ENCODE data around the gene PSAP. TPM values are rescaled to one million over a fixed set of nuclear protein-coding genes. Genes with fewer than 3 reads are reported as not detected.
"Not testable (repeated sequence)": the region's sequence is repeated elsewhere in the genome, so short reads cannot be mapped to it uniquely, and the experiment has no call there.

Gene PSAP
- total and polyA plus RNA-seq, 8 donors, result 225 to 781 (median 358) TPM

- DNase-seq, result peak in 1 of 6 donors; percentile 8
- Histone ChIP-seq H3K27ac (peak overlapping the region in 2 of 4 donors; percentile 69 to 78), H3K4me3 (peak overlapping the region in 2 of 4 donors; percentile 26 to 39), H3K4me1 (peaks cover 0 to 4% (median 0%) of the 10 kb centered on the region in 3 donors), H3K27me3 (no peaks in the 10 kb centered on the region), H3K9me3 (no peaks in the 10 kb centered on the region), H3K36me3 (no peaks in the 10 kb centered on the region)
- WGBS, 2 donors, result 45 to 57% methylated on average over 8 of the region's 8 CpGs
- no peak for ATAC-seq
- TF ChIP-seq CTCF (IDR thresholded peaks at IDR 0.05), result no peak
- intact Hi-C loops (cut with DNase I), result no loop called here
- FAIRE-seq, result no peak
Observed at GRCh38 chr10:71888248-71888622, 37.2 kb upstream of the PSAP start.

GRCh38 chr10:71887743-71888142 is 36.7 kb upstream of the PSAP start:
- Histone ChIP-seq H3K4me3 (no peak overlapping the region), H3K27ac (peak overlapping the region in 2 of 4 donors; percentile 69 to 78), H3K27me3 (no peaks in the 10 kb centered on the region), H3K4me1 (peaks cover 0 to 4% (median 0%) of the 10 kb centered on the region in 3 donors), H3K9me3 (no peaks in the 10 kb centered on the region), H3K36me3 (no peaks in the 10 kb centered on the region)
- DNase-seq (peak in 1 of 6 donors; percentile 24), FAIRE-seq (no peak), ATAC-seq (no peak)
- WGBS, 2 donors, result 56 to 66% methylated on average over 4 of the region's 4 CpGs
- no peak for TF ChIP-seq CTCF (IDR thresholded peaks at IDR 0.05)
- intact Hi-C loops (cut with DNase I), result no loop called here

GRCh38 chr10:71882813-71883659 is 32.0 kb upstream of the PSAP start:
- Histone ChIP-seq H3K36me3 (no peaks in the 10 kb centered on the region), H3K27ac (no peak overlapping the region), H3K9me3 (no peaks in the 10 kb centered on the region), H3K4me3 (no peak overlapping the region), H3K4me1 (no peaks in the 10 kb centered on the region), H3K27me3 (no peaks in the 10 kb centered on the region)
- intact Hi-C loops (cut with DNase I), result no loop called here
- no peak for TF ChIP-seq CTCF (IDR thresholded peaks at IDR 0.05)
- DNase-seq, result no peak
- no peak for ATAC-seq
- no peak for FAIRE-seq
- 71 to 76% methylated on average over 10 of the region's 10 CpGs for WGBS, 2 donors

- Histone ChIP-seq H3K4me3 (no peak overlapping the region), H3K27ac (no peak overlapping the region), H3K27me3 (no peaks in the 10 kb centered on the region), H3K9me3 (no peaks in the 10 kb centered on the region), H3K36me3 (no peaks in the 10 kb centered on the region), H3K4me1 (no peaks in the 10 kb centered on the region)
- intact Hi-C loops (cut with DNase I), result no loop called here
- TF ChIP-seq CTCF (IDR thresholded peaks at IDR 0.05), result no peak
- DNase-seq (no peak), ATAC-seq (no peak), FAIRE-seq (no peak)
- WGBS, 2 donors, result 75 to 89% methylated on average over 9 of the region's 9 CpGs
Observed at GRCh38 chr10:71881647-71882355, 30.8 kb upstream of the PSAP start.

GRCh38 chr10:71881307-71881624 is 30.2 kb upstream of the PSAP start:
- H3K9me3 ChIP-seq; DNase-seq; FAIRE-seq; H3K27ac ChIP-seq; H3K4me1 ChIP-seq; H3K36me3 ChIP-seq; H3K27me3 ChIP-seq; H3K4me3 ChIP-seq; ATAC-seq; intact Hi-C loops (cut with DNase I): not testable (repeated sequence)
- WGBS, 2 donors, result 86 to 94% methylated on average over 2 of the region's 2 CpGs

All from pancreas (tissue), 10 donors.